ENCODE results near the gene ETV3L.

Gene ETV3L

DNA sequence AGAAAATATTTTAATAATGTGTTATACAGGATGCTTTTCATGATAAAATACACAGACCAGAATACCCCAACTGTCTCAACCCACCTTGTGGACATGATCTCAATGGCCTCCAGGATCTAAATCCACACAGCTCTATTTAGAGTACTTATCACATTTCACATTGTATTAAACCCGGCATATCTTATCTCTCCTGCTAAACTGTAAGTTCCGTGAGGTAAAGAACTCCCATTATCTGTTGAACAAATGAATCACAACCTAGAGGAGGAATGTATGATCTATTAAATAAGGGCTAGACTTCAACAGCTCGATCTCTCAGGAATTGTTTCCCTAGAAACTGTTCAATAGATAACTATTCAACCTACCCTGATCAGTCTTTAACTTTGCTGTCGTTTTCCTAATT lies 31.7 kb upstream of the ETV3L start:
- no peak for DNase-seq

- no peak for DNase-seq
Measured at GRCh38 chr1:157124855-157125254, 25.2 kb upstream of the ETV3L start.

- DNase-seq, result no peak
Measured at GRCh38 chr1:157119448-157119847, 19.8 kb upstream of the ETV3L start.

DNA sequence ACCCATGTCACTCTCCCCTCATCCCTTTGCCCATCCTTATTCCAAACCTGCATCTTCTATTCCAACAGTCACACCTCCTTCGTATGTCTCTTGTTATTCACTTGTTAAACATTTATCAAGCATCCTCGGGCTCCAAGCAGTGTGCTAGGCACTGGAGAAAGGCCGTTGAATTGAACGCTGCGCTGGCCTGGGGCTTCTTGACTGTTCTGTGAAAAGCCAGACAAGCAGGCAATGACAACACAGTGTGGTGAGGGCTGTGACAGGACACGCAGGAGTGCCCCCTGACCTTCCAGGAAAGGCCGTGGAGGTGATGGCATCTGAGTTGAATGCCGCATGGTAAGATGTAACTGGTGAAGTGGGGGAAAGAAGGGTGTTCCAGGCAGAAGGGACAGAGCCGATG lies 19.4 kb upstream of the ETV3L start:
- no peak for DNase-seq

DNA sequence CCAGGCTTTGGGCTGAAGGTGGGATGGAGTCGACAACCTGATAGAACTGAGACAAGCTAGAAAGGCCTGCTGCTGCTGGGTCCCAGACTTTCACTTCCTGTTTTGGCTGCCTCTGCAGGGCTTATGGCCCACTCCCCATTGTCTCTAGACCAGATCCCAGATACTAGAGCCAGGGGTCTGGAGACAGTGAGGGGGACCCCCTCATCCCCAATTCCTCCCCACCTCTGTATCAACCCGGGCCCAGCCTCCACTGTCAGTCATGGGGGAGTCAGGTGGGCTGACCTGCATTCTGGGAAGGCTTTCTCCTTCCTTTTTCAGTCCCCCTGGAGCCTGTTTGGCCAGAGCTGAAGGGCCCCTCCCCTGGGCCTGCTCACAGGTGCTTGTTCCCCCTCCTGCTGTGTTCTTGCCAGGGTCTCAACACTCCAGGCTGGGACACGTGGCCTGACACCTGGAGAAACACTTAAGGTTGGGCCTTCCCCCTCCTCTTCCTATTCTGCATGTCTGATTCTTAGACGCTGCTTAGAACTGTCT lies 18.0 kb upstream of the ETV3L start:
- DNase-seq, result no peak

- DNase-seq, result no peak
Measured at GRCh38 chr1:157116737-157117103, 17.1 kb upstream of the ETV3L start.

- no peak for DNase-seq
Measured at GRCh38 chr1:157115851-157116736, 16.5 kb upstream of the ETV3L start.

DNA sequence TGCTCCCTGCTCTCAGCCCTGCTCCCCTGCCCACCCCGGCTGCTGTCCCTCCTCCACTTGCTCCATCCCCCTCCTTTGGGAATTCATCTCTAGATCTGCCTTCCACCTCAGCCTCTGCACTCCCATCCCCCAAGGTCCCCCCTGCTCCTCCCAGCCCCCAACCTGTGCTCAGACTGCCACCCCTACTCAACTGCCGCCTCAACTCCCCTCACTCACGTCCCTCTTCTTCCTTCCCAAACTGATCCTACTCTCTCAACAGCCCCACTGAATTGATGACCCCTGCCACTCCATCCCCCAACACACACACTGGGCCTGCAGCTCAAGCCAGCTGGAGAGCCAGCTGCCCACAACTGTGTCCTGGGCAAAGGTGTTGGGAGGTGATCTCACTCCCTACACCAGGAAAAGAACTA lies 15.8 kb upstream of the ETV3L start:
- no peak for DNase-seq

GRCh38 chr1:157114183-157115121 lies 14.8 kb upstream of the ETV3L start:
- no peak for DNase-seq

- no peak for DNase-seq
Measured at GRCh38 chr1:157113631-157114030, 14.0 kb upstream of the ETV3L start.

DNA sequence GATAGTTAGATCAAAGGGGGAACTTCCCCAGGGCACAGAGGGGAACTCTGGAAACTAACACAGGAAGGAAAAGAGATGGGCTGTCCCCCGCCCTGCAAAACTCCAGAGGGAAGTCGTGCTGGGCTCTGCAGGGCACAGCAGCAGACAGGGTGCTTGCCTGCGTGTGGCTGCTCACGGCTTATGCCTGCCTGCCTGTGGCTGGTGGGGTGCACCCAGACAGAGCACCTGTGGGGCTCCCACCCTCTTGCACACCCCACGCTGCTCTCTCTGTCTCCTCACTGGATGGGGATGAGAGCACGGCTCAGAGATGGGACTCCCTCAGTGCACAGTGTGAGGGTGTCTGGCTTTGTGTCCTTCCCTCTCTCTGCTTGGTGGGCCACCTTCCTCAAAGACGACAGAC lies 13.5 kb upstream of the ETV3L start:
- no peak for DNase-seq

- no peak for DNase-seq
Measured at GRCh38 chr1:157112186-157112867, 12.7 kb upstream of the ETV3L start.

- DNase-seq, result no peak
Measured at GRCh38 chr1:157111396-157112165, 12.0 kb upstream of the ETV3L start.

GRCh38 chr1:157110686-157111085 lies 11.1 kb upstream of the ETV3L start:
- no peak for DNase-seq

DNA sequence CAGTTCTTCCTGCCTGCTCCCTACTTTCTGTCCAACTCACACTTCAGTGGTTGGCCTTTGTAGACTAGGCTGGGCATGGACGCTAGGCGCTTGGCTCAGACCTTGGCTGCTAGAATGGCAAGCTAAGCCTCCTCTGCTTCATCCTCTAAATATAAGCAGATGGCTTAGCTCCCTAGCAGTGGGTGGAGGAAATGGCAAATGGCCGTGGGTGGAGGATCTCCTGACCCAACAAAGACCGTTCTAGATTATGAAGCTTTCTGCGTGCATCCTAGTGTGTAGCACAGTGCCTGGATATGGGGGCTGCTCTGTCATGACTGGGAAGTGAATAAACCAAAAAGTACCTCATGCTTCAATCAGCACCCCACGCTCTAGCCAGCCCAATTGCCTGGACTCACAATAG lies 10.4 kb upstream of the ETV3L start:
- DNase-seq, result no peak

- DNase-seq, result no peak
Measured at GRCh38 chr1:157108448-157108847, 8.8 kb upstream of the ETV3L start.

DNA sequence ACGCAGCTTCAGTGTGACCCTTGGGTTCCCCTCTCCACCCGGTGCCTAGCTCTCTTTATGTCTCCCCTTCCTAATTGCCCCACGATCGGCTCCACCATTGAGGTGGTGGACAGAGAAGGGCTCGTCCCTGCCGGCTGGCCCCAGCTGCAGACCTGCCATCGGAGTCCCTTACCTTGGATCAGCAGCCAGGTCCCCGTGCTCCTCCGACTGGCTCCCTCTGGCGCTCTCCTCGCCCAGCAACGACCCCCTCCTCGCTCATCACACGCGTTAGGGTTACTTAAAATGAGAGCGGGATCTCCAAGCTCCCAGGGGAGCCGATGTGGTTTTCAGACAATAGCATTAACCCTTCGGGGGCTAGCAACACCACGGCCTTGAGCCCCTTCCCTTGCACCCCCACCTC lies 8.1 kb upstream of the ETV3L start:
- no peak for DNase-seq

DNA sequence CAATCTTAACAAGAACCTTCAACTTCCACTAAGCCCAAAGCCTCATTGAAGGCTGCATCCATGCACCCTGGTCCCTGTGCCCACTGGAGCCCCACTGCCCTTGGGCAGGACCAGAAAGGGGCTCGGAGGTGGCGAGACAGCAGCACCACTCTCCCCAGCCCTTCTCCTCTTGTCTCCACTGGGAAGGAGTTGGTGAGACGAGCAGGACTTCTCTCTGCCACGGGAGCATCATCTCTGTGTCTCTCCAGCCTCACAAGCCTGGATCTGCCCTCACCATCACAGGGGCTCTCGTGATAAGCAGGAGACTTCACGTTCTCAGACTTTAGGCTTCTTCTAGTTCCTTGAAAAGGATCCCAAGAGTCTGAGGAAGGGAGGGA lies 7.2 kb upstream of the ETV3L start:
- no peak for DNase-seq

- DNase-seq, result peak; percentile 12 to 14
Measured at GRCh38 chr1:157105988-157106812, 6.6 kb upstream of the ETV3L start.

DNA sequence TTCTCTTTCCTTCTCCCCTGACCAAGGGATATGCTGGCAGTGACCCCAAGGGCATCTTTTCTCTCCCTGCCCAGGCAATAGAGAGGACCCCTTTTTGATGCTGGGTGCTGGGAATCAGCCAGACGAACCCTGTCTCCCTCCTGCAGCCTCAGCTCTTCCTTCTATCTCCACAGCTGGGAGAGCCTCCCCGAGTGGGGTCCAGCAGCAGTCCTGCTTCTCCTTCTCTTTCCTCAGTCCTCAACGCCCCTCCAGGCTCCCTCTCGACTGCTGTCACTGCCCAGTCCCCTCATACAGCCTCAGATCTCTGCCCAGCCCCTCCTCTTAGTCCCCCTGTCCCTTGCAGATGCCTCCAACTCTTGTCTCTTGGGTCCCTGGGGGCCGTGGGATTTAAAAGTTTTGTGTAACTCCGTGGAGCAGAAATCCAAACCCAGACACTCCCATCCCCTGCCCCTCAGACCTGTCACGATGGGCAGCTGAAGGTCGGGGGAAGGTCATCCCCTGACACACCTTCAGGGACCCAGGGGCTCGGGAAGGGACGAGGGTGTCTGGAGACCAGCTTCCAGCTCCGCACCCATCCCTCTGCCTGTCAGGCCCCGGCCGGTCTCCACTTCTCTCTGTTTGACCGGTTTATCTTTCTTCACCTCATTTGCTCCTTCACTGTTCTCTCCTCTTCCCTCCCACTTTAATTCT lies 5.8 kb upstream of the ETV3L start:
- DNase-seq, result no peak

Data from stimulated activated CD4-positive, alpha-beta T cell treated with anti-CD3 and anti-CD28 coated beads, Interleukin-2, amount 100 ng/mL, for 48 hours (primary cell).